Tongue (tissue), 2 donors: ENCODE measurements around the gene SLC39A11. TPM values are rescaled to one million over a fixed set of nuclear protein-coding genes. Genes with fewer than 3 reads are reported as not detected.

Source experiments
- DNase-seq: peaks from one replicate; pipeline ENCODE4 v3.0.0-alpha.2; 2015
- total RNA-seq: library from RNA; depleted of rRNA; stranded (reverse); fragments of >200 nt; gene quantifications from one replicate; pipeline ENCODE4 v1.2.3, GENCODE V29; 2014

The SLC39A11 gene
- total RNA-seq, 1 donor from 2014 or later = 12.7 TPM

GRCh38 chr17:72747501-72747900 lies 345.0 kb downstream of the SLC39A11 start:
- no peak for DNase-seq

- DNase-seq = no peak
Measured at GRCh38 chr17:72745241-72745640, 347.2 kb downstream of the SLC39A11 start.

GRCh38 chr17:72743037-72743467 lies 349.4 kb downstream of the SLC39A11 start:
- DNase-seq = no peak

- DNase-seq = no peak
Measured at GRCh38 chr17:72737151-72737690, 355.3 kb downstream of the SLC39A11 start.

- no peak for DNase-seq
Measured at GRCh38 chr17:72735592-72735991, 356.9 kb downstream of the SLC39A11 start.

- DNase-seq = no peak
Measured at GRCh38 chr17:72735048-72735447, 357.4 kb downstream of the SLC39A11 start.

- no peak for DNase-seq
Measured at GRCh38 chr17:72734613-72735012, 357.9 kb downstream of the SLC39A11 start.

- no peak for DNase-seq
Measured at GRCh38 chr17:72733619-72734282, 358.7 kb downstream of the SLC39A11 start.

- DNase-seq = no peak
Measured at GRCh38 chr17:72732893-72733618, 359.4 kb downstream of the SLC39A11 start.

GRCh38 chr17:72730077-72730476 lies 362.4 kb downstream of the SLC39A11 start:
- DNase-seq = peak; percentile 30

- no peak for DNase-seq
Measured at GRCh38 chr17:72726936-72727335, 365.6 kb downstream of the SLC39A11 start.

- peak; percentile 81 for DNase-seq
Measured at GRCh38 chr17:72725433-72726068, 366.9 kb downstream of the SLC39A11 start.

- DNase-seq = peak; percentile 67
Measured at GRCh38 chr17:72724267-72724666, 368.2 kb downstream of the SLC39A11 start.

GRCh38 chr17:72723711-72724110 lies 368.8 kb downstream of the SLC39A11 start:
- no peak for DNase-seq

- no peak for DNase-seq
Measured at GRCh38 chr17:72720494-72720825, 372.0 kb downstream of the SLC39A11 start.

- DNase-seq = peak; percentile 30
Measured at GRCh38 chr17:72719578-72720493, 372.7 kb downstream of the SLC39A11 start.

GRCh38 chr17:72719206-72719577 lies 373.3 kb downstream of the SLC39A11 start:
- DNase-seq = no peak

GRCh38 chr17:72717676-72718075 lies 374.8 kb downstream of the SLC39A11 start:
- no peak for DNase-seq

- DNase-seq = no peak
Measured at GRCh38 chr17:72717276-72717675, 375.2 kb downstream of the SLC39A11 start.

GRCh38 chr17:72715906-72716572 lies 376.4 kb downstream of the SLC39A11 start:
- DNase-seq = peak; percentile 67

- no peak for DNase-seq
Measured at GRCh38 chr17:72714357-72714966, 378.0 kb downstream of the SLC39A11 start.
